ENCODE results near the gene KLHL1.

DNA sequence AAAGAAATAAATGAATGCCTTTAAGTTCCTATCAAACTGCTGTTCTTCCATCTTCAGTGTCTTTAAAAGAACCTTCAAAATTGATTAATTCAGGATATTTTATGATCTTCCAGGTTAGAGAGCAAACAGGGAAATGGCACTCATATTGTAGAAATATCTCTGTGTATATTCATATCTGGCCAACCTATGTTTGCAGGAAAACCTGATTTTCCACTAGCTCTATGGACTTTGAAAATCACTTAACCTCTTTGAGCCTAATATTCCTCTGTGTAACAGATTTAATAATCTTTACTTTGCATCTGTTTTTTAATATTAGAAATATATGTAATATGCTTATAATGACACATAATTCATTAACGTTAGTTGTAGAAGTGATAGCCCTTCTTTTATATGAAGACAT, 228.3 kb downstream of the KLHL1 start:
- TF ChIP-seq CTCF (IDR thresholded peaks at IDR 0.05), result no peak
- no peak for TF ChIP-seq POLR2AphosphoS5 (IDR thresholded peaks at IDR 0.05; ENCODE audit: insufficient read depth in 1 of 2, low read depth in 1 of 2)

Measured in vagina (tissue), 2 donors.